ENCODE measurements around the gene JCAD. TPM values are rescaled to one million over a fixed set of nuclear protein-coding genes. Genes with fewer than 3 reads are reported as not detected.

The JCAD gene
- total and polyA plus RNA-seq, 2 of the 8 experiments (the other 6 are each of a cell fraction or from before 2014, with no cell fraction given), result 0.56 to 5.2 TPM

- TF ChIP-seq EP300 (IDR thresholded peaks at IDR 0.05; ENCODE audit: borderline replicate concordance in 1 of 2, low read depth in 2 of 2, low read length in 2 of 2) (no peak), POLR2AphosphoS5 (IDR thresholded peaks at IDR 0.05; ENCODE audit: low read depth, low read length) (no peak), SIN3A (conservative IDR thresholded peaks at IDR 0.05 in 1 of 2, IDR thresholded peaks at IDR 0.05 in 1 of 2; ENCODE audit: low read depth in 1 of 2, low read length in 2 of 2) (no peak), BACH1 (IDR thresholded peaks at IDR 0.05; ENCODE audit: low read length) (no peak)
Observed at GRCh38 chr10:30036341-30036740, 23.0 kb downstream of the JCAD start (continued).
